HG02870 (cell line): ENCODE measurements around the gene AJAP1.
"Not testable (repeated sequence)": the region's sequence is repeated elsewhere in the genome, so short reads cannot be mapped to it uniquely, and the experiment has no call there.

Experiments used
- ATAC-seq: cut with Tn5 transposase; IDR thresholded peaks from one replicate; pipeline ENCODE4 v1.9.1; 2021; ENCODE audit warnings: mild to moderate bottlenecking, moderate library complexity; ENCODE audit not compliant: unreplicated experiment

The AJAP1 gene

DNA sequence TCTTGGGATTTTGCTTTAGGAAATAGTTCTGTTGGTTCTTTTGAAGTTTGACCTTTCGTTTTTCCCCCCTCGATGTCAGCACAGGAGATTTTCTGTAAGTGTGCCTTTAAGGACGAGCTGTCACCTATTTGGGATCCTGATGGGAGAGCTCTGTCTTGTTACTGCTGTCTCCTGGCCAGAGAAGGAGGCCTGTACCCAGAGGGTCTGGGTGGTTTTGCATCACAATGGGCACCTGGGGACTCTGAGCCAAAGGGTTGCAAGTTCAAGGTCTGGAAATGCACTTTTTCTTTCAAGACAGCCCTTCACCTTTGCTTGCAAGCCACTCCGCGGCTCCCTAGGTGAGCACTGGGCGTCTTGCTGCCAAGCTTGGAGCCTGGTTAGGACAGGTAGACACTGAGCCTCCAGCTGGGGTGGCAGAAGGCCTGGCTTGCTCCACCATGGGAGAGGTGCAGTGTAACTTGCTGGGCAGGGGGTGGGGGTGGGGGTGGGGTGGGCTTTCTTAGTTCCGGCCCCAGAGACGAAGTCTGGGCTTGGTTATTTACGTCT, 2.9 kb downstream of the AJAP1 start:
- ATAC-seq = no peak

DNA sequence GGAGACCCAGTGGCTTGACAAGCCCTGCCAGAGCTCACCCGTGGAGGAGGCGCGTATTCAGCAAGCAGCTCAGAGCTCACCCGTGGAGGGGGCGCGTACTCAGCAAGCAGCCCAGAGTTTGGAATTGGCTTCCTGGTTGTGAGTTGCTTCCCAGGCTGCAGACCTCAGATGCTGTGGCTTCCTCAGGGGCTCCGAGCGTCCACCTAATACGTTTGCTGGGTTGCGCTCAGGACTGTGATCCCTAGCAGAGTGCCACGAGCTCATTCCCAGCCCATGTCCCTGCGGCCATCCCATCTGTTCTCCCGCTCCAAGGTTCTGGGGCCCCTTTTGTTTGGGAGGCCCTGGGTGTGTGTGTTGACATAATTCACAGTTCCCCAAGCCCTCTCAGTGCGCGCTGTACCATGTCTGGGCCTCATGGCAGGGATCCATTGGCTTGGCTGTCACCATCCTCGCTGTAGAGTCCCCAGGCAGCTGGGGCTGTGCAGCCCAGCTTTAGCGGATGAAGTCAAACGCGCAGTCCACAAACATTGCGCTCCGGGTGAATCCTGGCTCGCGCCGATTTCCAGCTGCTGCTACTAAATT, 3.6 kb downstream of the AJAP1 start:
- no peak for ATAC-seq

DNA sequence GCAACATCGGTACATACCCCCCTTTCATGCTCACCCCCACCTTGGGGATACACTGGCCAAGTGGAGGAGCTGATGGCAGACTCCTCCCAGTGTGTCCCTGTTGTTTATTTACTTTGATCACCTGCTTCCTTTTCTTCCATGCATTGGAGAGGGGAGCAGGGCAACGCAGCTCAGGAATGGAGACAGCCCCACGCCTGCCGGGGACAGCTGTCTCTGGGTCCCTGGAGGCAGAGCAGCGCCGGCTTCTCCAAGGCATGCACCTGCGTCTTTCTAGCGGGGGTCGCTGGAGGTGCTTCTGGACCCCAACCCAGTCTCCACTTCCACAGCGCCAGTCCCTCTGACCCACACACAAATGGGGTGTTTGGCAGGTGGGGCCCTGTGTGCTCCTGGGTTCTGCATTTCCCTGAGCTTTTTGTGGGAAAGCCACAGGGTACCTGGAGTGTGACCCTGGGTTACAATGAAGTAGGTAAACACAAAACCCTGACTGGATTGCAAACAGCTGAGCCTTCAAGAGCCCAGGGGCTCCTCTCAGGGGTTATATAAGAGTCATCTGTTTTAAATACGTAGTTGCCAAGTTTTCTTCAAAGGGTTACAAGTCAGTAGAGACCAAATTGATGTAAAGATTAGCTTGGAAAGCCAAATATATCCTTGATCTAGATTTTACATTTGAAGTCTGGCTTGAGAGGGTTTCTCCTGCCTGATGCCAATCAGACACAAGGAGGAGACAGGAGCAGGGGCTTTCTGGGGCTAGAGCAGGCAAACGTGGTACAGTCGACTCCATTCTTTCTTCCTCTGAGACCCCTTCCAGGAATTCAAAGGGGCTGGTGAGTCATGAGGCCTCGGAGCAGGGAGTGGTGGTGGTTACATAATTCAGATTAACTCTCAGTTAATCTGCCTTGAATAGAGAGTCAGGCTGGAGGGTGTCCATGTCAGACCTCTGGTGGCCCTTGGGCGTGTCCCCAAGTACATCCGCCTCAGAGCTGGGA, 4.5 kb downstream of the AJAP1 start:
- ATAC-seq = no peak

DNA sequence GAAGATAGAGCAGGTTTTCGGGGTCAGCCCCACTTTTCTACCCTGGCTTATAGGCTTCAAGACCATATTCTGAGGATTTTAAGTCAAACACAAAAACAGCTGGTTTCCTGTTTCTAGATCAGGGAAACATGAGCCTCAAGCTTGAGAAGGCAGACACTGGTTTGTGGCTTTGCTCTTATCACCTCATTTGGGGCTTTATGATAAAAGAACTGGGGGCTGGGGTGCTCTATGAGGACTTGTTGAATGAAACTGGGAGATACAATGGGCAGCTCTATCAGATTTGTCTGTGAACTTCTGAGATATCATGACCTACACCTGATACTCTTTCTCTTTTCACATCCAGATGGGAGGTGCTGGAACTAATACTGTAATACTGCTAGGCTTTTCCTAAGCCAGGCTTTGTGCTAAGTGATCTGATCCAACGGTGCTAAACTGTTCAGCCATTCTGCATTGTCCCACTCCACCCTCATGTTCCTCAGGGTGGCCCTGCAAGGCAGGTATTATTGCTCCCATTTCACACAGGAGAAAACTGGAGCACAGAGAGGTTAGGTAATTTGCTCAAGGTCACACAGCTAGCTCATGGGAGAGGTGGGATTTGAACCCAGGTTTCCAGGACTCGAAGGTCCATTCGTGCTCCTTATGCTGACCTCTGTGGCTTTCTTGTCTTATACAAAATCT, 6.6 kb downstream of the AJAP1 start:
- ATAC-seq = no peak

DNA sequence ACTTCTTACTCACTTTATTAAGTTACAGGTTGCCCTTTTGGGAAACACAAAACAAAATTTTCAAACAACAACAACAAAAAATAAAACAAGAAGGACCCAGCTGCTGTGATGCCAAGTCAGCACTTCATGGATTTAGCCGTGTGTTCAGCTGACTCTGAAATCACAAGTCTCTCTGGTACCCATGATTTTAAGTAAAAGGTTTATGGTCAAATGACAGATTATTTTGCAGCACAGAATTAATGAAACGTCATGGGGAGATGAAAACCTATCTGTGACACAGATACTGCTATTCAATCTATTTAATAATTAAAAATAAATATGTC, 7.1 kb downstream of the AJAP1 start:
- ATAC-seq = no peak

DNA sequence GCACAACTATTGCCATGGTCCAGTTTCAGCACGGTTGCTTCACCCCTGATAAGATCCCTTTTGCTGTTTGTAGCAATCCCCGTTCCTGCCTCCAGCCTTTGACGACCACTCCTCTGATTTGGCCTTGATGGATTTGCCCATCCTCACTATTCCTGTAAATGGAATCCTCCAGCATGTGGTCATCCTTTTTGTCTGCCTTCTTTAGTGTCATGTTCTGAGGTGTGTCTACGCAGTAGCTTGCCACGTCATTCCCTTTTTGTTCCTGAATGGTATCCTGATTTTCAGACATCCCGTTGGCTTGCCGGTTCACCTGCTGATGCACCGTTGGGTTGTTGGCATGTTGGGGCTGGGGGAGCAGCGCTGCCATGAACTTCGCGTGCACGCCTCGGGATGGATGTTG, 7.8 kb downstream of the AJAP1 start:
- no peak for ATAC-seq

DNA sequence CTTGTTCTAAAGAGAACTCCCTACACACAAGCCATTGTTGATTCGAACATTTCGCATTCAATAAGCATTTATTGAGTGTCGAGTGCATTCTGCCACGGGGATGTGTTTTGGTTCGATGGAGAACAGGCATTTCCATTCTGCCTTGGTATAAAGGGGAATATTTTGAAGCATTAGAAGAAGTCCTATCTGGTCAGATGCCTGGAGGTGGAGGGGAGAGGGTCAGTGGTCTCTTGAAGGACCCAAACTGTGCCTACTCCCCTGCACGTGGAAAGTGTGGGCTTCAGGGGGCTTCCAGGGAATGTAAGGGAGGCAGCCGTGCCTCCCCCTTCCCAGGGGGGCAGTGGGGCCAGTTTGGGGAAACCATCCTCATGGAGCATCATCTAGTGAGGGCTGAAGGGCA, 8.3 kb downstream of the AJAP1 start:
- ATAC-seq = no peak

DNA sequence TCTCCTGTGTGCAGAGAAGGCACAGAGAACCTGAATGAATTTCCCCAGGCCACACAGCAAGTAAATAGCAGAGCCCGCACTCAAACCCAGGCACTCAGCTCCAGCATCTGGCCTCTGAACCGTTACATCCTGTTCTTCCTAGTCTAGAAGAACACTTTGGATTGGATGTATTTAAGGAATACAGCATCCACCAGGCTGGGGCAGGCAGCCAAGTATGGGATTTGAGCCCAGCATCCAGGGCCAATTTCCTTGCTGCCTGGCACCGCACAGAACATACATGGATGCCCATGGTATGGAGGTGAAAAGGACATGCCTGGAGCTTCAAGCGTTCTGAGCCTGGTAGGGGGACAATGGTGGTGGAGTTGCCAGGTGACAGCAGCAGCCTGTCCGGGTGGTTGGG, 9.7 kb downstream of the AJAP1 start:
- no peak for ATAC-seq

DNA sequence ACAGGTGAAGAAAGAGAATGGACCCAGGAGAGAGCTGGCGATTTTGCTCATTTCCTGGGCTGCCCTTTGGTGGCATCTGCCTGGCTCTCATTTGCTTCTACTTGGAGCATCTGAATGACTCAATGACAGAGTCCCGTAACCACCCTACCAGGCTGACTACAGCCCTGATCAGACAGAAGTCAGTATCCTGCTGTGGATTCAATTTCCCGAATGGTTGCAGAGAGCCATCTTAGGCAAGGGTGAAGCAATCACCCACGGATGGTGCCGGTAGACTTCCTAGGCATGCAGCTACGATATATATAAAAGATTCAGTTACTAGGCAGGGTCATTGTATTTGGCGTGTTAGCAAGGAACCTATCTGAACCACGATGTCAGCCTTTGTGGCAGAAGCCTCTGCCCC, 10.2 kb downstream of the AJAP1 start:
- ATAC-seq = no peak

DNA sequence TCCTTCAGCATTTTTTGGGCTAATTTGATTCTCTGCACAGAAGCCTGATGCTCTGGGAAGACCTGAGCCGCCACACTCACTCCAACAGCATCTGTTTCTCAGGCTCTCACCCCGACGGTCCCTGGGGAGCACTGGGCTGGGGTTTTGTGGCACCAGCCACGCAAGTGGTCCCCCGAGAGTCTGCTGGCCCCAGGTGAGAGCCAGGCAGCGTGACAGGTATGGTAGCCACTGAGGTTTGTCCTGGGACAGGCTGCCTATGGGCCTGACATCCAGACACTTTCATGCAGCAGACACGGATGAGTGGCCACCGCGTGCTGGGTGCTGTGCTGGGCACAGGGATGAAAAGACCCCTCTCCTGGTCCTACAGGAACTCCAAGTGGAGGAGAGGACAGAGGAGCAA, 11.0 kb downstream of the AJAP1 start:
- ATAC-seq = no peak

DNA sequence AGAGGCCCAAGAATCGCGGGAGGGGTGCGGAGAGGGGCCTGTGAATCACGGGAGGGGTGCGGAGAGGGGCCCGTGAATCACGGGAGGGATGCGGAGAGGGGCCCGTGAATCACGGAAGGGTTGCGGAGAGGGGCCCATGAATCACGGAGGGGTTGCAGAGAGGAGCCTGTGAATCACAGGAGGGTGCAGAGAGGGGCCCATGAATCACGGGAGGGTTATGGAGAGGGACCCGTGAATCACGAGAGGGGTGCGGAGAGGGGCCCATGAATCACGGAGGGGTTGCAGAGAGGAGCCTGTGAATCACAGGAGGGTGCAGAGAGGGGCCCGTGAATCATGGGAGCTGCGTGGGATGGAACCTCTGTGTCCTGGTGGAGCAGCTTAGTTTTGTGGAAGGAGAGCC, 12.3 kb downstream of the AJAP1 start:
- not testable (repeated sequence) for ATAC-seq

DNA sequence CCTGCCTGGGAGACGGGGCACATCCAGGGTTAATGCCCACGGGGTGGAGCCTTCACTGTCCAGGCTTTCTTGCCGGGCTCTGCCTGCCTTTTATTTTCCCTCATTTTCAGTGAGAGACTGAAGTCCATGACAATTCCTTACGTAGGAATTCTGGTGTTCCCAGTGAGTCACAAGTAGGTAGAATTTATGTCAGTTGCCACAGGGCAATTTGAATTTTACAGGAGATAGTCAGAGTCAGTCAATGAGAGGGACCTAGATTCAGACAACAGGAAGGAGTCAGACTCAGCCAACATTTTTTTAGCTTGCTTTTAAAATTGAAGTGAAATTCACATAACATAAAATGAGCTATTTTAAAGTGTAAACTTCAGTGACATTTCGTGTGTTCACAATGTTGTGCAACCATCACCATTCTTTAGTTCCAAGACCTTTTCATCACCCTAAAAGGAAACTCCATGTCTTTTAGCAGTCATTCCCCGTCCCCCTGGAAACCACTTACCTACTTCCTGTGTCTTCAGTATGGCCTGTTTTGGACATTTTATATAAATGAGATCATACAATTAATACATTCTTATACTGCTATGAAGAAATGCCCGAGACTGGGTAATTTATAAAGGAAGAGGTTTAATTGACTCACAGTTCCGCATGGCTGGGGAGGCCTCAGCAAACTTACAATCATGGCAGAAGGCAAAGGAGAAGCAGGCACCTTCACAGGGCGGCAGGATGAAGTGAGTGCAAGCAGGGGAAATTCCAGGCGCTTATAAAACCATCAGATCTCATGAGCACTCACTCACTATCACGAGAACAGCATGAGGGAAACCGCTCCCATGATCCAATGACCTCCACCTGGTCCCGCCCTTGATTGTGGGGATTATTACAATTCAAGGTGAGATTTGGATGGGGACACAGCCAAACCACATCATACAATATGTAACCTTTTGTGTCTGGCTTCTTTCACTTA, 14.6 kb downstream of the AJAP1 start:
- ATAC-seq = no peak

DNA sequence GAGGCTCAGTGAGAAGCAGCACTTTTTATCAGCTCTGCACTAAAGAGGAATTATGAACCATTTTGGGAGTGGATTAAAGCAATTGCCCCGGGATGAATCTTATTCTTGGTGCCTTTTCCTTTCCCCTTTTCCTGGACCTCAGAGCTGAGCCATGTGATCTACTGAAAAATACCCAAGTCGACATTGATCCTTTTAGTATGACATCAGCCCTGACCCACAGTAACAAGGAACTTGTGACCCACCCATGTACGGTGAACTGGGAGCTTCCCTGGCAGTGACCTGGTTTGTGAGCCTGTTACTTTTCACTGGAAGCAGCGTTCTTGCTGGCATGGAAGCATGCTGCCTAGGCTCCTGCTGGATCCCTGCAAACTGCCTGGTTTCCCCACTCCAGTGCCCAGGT, 15.9 kb downstream of the AJAP1 start:
- ATAC-seq = no peak

DNA sequence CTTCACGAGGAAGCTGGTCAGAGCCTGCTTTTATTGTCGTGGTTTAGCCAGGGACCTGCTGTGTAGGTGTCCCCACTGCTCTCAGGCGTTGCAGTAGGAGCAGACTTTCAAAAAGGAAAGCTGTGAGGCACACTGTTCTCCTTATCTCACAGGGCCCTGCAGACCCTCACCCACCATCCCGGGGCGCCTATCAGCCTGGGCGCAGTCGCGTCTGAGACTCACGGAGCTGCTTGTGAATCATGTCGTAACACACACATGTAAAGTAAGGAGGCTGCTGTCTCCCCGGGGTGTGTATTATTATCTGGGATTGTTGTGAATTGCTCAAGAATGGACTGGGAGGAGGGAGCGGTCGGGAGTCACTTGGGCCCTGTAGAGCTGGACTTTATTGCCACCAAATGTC, 17.4 kb downstream of the AJAP1 start:
- no peak for ATAC-seq

DNA sequence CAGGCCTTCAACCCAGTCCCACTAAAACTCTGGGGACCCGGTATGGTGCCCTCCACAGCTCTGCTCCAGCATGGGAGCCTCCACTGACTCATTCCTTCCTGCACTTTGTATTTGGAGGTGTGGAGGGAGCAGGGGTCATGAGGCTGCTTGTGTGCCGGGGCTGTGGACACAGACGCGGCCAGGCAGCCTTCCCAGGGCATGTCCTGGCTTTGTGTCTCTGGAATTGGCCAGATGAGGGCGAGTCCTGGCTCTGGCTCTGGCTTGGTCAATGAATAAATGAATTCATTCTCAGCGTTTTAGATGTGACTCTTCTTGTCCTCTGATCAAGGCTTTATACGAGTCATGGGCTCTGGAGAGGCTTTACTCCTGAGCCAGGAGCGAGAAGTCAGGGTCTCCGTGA, 19.1 kb downstream of the AJAP1 start:
- ATAC-seq = no peak

DNA sequence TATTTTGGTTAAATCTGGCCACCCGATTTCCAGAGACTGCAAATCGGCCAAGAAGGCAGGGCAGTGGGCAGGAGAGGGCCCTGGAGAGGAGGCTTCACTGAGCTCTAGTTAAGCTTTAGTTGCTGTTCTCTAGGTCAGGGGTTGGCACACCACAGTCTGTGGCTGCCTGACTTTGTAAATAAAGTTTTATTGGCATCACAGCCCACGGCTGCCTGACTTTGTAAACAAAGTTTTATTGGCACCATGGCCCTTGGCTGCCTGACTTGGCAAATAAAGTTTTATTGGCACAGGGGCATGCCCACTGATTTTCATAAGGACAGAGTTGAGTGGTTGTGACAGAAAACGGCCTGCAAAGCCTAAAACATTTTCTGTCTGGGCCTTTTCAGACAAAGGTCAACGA, 19.7 kb downstream of the AJAP1 start:
- no peak for ATAC-seq

DNA sequence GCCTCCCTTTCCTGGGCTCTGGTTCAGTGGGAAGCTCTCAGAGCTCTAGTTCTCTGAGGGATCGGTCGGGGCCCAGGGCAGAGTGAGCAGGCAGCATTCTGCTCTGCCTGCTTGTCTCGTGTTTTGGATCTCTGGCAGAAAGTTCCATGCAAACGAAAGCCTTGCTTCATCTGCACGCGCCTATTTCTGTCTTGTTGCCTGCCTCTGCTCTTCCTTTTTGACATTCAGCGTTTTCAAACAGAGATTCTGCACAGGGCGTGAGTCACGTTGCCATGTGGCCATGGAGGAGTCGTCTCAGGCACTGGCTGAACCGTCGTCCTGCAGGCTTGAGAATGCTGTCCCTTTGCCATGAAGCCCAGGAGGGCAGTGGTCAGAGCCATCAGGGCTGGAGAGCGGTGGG, 20.3 kb downstream of the AJAP1 start:
- ATAC-seq = no peak

DNA sequence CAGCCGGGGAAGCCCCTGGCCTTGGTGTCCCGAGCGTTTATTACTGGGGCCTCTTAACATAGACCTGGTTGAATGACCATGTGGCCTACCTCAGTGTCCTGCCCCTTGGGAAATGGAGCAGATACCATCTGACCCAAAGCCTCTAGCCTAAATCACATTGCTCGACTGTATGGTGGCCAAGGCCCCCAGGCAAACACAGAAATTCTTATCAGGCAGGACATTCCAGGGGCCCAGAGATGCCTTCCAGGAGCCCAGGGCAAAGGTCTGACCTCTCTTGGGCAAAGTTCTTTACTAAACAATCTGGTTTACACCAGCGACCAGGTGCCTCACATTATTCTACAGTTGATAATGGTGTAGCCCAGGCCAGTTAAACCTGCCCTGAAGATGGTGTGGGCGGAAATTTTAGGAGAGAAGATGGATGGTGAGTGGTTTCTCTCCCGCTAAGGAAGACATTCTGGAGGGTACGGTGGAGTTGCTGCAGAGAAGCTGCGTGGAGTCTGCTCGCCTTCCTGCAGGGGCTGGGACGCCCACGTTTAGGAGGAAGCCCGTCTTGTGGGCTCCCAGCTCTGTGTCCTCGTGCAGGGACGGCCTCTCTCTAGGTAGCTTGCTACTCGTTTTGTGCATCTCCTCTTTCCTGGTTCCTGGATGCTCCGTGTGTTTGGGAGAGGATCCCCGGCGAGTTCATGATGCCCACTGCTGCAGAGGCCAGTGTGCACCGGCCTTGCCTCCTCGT, 21.2 kb downstream of the AJAP1 start:
- ATAC-seq = no peak

DNA sequence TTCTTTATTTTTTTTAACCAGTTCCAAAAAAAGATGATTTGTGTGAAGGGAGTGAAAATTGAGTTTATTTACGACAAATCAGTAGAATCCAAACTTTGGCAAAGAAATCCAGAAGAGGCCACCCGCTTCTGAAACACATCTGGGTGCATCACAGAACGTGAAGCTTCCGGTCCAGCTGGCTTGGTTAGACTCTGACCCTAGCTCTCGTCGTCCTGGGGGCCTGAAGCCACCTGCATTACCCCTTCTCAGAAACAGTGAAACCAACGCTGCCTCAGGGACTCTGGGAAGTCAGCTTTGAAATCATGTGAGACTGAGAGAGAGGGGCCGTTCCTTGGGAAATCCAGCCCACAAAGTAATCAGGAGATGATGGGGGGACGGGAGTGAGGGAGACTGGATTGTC, 21.8 kb downstream of the AJAP1 start:
- ATAC-seq = no peak

DNA sequence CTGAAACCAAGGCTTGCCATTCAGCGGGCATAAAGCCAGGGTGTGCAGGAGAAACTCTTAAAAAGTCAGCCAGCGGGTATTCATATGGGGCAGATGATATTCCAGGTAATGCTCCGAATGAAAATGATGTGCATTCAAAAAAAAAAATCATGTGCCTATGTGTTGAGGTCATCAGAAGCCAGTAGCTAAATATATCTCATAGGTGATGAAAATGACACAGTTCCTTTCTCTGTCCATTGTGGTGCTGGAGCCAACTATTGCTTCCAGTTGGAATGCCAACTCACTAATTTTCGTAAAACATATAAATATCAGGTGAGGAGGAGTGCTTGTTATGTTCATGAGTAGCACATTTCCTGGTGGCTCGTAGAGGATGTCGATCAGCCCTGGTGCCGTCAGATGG, 23.2 kb downstream of the AJAP1 start:
- ATAC-seq = no peak
